ENCODE measurements around the gene FST. TPM values are rescaled to one million over a fixed set of nuclear protein-coding genes. Genes with fewer than 3 reads are reported as not detected.
A peak's percentile ranks its signal among the peaks of the same experiment; 100 is the strongest.

Gene FST, protein sequence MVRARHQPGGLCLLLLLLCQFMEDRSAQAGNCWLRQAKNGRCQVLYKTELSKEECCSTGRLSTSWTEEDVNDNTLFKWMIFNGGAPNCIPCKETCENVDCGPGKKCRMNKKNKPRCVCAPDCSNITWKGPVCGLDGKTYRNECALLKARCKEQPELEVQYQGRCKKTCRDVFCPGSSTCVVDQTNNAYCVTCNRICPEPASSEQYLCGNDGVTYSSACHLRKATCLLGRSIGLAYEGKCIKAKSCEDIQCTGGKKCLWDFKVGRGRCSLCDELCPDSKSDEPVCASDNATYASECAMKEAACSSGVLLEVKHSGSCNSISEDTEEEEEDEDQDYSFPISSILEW
- 58.7 TPM for total RNA-seq

DNA sequence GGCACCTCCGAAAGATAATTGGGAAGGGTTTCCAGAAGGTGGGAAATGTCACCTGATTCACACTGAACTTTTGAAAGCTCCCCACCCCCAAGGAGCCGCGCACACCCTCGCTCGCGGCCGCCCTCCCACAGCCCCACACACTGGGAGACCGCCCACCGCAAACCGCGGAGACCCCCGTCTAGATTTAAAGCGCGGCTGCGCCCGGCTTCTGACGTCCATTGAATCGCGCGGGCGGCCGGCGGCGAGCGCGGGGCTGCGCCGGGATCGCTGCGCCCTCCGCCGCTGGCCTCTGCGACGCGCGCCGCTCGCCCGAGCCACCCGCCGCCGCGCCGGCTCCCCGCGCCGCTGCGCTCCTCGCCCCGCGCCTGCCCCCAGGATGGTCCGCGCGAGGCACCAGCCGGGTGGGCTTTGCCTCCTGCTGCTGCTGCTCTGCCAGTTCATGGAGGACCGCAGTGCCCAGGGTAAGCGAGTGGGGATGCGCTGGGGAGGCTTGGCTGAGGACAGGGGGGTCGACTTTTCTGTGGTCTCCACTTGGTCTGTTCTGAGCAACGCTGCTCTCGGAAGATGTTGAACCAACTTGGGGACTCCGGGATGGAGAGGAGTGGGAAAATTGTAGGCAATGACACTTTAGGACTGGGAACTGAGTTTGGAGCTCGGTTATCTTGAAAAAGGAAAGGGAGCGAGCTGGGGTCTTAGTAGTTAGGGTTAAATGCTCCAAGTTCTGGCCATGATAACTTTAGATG, at the start of gene FST:
TSS of gene FST (plus strand) at position 214 of the 743 bp plus-strand sequence. CDS start at position 377, 163 bp downstream.
- no peak for DNase-seq

DNA sequence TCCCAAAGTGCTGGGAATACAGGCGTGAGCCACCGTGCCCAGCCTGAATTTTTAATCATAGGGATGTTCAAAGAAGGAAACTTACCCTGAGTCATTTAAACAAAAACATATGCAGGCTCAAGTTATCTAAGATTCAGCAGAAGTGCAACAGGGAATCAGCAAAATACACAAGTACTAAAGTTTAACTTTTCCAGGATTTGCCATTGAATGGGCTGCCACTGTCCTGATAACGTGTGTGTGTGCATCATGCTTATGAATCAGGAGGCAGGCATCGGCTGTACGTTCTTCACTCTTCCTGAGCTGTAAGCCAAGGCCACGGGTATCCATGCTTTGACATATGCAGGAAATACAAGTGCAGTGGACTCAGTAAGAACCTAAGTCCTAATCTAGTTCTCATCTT, 48.8 kb upstream of the FST start:
- no peak for DNase-seq

DNA sequence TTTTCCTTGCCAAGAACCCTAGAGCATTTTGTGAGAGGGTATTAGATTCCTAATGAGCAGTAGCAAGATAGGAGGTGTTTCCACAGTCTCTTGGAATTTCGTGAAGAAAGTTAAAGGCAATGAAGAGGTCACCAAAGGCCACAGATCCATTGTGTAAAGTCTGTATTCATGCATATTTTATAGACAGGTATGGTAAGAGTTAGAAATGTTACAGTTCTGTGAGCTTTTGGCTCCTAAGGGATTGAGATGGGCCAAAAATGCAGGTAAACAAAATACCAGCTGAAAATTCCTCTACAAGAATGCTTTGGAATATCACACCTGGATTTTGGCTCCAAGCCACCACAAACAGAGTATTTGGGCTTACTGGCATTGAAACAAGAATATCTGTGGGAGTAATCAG, 47.4 kb upstream of the FST start:
- DNase-seq, result no peak

DNA sequence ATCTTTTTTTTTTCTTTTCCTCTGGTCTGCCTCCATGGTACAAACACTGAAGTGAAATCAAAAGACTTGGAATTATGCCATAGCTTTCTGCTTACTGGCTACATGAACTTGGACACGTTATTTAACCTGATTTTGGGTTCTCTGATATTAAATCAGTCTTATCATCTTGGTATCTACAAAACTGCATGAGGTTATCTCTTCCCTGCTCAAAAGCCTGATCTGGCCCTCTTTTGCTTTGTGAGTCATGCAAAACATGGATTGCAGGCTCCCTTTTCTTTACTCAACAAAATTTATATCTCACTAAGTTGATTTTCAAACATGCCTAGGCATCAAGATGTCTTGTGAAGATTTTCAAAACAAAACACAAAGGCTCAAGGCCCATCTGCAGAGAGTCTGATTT, 45.9 kb upstream of the FST start:
- DNase-seq, result no peak

DNA sequence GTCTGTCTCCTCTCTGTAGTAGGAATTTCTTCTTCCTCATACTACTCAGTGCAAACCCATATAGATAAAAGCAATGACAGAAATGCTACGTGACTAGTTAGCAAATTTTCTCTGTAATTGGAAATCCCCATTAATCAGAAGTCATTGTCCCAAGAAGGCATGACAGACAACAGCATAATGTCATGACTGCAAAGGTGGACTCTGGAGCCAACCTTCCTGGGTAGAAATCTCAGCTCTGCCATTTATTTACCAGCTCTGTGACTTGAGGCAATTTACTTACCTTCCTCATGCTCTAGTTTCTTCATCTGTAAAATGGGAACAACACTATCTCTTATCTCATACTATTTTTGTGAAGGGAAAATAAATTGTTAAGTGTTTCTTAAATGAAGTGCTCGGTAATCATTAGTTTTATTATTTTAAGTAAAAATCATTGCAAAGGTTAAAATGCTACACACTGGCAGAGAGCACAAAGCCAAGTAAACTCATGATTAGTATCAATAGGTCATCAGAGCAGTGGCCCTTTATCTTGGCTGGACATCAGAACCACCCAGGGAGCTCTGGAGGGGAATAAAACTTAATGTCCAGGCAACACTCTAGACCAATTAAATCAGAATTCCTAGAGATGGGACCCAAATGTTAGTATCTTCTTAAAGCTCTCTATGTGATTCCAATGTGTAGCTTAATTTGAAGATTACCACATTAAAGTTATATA, 43.8 kb upstream of the FST start:
- DNase-seq, result no peak

DNA sequence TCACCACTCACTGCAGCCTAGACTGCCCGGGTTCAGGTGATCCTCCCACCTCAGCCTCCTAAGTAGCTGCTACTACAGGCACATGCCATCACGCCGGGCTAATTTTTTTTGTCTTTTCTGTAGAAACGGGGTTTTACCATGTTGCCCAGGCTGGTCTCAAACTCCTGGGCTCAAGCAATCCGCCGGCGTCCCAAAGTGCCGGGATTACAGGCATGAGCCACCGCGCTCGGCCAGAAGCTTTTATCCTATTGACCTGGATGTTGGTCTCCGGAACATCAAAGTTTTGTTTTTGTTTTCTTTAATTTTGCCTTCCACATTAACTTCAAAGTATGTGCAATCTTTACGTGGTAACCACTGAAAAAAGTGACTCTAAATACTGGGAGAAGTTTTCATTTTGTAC, 42.4 kb upstream of the FST start:
- no peak for DNase-seq

DNA sequence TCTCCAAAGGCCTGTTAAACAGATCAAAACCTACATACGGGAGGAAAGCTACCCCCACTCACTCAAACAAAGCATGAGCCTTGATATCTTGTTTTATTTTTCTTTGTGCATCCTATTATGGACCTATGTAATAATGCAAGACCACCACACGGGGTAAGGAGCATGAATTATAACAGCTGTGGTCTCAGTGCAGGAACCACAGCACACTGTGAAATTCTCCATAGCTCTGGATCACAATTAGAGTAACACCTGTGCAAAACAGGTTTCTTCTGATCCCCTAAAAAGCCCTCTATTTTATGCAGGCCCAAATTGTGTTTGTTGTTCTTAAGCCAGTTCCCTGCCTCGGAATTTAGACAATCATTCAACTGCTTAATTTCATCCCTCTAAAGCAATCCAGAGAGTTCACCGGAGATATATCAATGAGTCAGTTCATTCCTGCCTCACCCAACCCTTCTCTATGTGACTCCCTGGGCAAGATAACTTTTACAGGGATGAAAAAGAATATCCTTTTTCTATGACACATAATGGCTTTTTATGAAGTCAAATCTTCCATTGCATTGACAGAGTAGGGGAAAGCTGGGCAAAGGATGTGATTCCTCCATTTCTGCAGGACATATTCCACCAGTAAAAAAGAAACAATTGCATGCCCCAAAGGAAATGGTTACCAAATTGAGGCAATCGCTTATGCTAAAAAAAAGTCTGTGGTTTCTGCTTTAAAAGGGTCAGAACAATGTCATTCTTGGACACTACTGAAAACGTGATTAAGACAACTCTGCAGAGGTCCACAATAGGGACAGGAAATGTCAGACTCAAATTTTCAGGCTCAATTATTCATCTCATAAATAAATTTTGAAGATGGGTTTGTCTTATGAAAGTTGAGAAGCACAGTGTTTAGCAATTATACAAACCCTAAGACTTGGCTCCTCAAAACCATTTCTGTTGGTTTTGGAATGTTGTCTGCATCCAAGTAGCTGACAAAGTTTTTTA, 41.6 kb upstream of the FST start:
- DNase-seq, result no peak

DNA sequence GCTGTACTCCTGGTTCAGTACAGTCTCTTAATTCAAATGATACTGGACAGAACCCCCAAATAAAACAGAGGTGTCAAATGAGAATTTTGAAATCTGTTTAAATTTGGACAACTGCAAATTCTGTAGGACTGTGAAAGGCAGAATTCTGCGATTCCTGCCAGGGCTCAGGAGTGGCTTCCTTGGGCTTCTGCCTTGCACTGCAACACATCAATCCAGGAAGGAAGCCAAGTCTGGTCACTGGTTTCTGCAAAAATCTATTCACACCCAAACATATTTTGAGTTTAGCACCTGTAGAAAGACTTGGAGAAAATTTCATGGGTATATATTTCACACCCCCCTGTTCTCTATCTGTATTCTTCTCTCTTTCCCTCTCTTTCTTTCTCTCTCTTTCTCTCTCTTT, 37.5 kb upstream of the FST start:
- DNase-seq, result no peak

DNA sequence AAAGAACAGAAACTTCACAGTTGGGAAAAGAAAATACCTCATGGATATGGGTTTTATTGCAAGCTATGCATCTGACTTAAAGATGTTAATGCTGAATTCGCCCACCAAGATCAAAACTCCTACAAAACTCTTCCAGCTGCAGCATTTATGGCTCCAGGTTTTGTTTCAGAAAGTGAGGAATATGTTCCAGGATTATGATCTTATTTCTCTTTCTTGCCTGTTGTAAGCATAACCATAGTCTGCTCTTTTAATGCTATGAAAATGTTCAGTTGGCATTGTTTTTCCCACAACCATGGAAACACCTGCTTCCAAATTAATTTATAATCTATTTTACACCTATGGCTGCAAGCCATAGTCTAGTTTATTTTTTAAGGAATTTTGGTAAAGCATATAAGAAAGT, 34.9 kb upstream of the FST start:
- DNase-seq, result peak; percentile 74

DNA sequence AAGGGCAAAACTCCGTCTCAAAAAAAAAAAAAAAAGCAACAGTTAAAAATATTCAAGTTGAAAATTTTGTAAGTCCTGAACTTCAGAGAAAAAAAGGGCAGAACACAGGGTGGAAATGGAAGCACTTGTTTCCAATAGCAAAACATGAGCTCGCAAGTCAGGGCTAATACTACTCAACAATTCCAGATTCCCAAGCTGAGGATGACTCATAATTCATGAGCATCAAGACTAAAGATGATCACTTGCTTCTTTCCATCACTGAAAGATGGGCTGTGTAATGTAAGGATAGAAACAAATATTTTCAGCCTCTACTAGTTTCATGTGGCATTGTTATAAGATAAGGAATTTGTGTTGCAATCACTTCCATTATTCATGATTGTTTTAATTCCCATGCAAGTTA, 33.5 kb upstream of the FST start:
- DNase-seq, result no peak

DNA sequence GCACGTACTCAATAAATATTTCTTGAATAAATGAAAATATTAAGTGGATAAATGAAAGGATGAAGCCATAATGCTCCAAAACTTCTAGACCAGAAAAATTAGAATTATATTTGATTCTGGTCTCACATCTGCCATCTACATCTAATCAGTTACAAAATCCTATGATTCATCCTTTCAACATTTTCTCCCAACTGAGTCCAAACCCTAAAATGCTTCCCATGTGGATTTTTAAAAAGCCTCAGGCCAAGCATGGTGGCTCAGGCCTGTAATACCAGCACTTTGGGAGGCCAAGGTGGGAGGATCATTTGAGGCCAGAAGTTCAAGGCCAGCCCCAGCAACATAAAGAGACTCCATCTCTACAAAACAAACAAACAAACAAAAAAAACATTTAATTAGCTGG, 31.6 kb upstream of the FST start:
- no peak for DNase-seq

DNA sequence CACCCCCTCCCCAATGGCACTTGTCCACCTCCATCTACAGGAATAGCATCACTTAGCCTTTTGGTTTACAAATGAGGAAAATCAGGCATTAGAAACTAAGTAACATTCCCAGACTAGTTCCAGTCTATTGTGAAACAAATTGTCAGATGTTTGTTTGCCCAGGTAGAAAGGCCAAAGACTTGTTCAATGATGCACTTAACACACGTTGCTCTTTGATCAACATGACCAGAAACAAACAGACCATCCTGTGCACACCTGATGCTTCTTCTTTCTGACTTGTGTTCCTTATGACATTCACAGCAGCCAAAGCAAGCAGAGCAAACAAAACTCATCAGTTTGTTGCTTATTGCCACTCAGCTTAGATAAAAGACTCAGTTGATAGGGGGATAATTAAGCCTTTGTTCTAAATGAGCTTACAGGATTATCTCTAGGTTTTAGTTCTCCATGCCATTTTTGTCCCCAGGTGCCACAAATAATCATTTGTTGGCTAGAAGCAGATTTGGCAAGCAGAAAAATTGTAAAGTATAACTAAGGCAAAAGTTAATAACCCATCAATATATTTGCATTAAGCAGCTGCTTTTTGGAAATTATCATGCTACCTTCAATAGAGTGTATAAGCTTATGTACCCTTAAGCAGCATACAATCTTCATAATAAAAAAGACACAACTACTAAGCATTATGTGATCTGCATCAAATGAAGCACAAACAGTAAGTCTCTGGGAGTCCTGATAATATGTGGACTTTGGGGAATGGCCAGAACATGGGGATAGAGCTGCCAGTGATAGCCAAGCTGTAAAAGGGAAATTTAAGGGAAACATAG, 26.3 kb upstream of the FST start:
- no peak for DNase-seq

DNA sequence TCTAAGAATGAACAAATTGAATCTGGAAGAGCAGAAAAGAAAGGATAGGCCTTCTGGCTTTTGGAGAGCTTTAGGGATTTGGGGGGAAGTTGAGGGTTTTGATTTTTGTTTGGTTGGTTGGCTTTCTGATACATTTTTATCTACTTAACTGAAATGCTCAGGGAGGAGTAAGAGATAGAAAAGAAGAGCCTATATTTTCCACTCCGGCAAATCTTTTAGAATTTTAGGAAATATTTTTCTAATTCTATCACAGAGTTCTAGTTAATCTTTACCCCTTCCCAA, 25.8 kb upstream of the FST start:
- DNase-seq, result no peak

DNA sequence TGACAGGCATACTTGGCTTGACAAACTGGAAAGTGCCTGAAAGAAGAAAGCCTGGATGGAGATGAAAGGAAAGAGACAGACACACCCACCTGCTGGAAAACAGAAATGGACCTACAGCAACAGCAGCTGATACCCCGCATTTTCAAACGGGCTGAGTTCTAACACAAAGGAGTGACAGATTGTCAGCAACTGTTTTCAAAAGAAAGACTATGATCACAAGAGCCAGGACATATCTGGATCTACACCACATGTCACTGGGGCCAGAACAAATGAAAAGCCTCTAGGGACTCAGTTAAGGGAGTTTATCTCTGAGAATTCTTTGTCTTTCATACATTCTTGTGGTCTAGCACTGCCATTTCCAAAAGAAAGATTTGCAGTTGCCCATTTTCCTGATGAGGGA, 24.1 kb upstream of the FST start:
- DNase-seq, result no peak

DNA sequence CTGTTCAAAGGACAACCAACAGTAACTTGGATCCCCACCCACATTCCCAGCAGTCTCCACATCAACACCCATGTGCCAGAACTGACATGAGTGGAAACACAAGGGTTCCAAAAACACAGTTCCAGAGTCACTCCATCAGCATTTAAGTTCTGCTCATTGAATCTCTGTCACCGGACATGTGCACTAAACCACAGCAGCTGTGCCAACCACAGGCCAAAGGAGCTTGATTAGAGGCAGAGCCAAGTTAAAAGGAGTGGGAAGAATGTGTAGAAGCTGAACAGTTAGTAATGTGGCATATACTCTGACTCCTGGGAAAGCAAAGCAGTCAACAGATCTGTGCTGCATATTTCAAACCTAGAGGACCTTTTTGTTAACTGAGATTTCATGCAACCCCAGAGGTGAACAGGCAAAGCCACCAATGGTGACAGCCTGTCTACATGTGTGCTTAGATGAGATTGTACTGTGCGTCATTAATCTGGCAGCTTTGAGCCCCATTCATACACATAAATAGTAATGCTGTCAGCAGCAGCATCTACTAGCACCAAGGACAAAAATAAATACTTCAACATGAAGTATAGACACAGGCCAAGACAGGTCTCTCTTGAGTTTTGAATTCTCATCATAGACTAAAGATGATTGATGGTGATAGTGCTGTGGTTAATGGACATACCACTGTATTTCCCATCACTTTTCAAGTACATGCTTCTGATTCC, 16.4 kb upstream of the FST start:
- no peak for DNase-seq

DNA sequence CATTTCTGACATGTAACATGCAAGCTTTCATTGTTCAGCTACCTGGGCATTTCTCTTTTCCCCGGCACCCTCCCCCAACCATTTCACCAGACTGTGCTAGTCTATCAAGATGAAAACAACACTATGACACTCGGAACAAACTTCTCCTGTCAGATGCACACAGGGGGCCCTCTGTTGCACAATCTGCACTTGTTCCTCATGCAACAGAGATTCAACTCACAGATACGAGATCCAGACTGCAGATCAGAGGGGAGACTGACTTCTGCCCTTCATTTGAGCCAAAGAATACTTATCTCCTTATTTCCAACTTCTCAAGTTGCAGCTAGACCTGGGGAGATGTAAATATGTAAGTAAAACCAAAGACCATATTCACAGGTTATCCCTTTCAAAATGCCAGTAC, 15.7 kb upstream of the FST start:
- DNase-seq, result no peak

DNA sequence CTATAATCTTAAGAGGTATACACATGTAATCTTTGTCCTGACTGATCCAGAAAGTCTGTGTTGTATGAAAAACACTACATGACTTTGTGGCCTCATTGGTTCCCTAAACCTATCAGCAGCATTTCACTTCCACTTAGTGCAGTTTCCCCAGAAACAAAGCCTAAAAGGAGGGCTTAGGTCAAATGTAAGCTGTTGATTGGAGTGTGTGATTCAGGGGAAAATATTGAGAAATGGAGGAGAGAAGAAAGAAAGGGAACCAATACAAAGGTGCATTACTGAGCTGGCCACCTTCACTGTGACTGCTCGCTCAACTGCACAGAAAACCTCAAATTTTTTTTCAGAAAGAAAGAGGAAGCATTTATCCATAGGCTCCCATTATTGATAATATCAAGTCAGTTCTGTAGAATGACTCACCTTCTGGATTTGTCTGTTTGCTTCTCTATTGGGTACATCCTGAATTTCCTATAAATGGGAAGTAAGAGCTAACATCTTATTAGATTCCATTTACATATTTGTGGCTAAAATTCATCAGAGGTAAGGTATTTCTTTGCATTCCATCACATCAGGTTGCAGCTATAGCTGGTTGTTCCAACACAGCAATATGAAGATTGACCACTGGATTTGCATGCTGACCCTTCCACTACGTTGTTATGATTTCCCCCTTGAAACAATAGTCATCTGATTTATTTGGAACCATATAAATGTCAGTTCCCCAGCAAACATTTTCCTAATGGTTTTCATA, 10.3 kb upstream of the FST start:
- no peak for DNase-seq

DNA sequence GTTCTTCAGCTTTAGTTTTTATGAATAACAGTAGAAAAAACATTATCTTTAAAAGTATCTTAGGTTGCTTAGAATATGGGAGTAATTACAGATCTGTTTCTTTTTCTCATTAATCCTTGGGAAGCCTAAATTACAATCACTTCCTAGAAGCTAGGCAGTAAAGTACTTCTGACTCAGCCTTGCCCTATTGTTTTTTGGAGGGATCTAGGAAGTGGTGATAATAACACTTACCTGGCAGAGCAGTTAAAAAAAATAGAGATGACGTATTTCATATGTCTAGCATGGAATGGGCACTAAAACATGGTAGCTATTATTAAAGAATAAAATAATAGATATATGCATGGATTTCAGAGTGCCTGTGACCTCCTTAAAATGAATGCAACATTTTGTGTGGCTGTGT, 8.2 kb upstream of the FST start:
- DNase-seq, result no peak

DNA sequence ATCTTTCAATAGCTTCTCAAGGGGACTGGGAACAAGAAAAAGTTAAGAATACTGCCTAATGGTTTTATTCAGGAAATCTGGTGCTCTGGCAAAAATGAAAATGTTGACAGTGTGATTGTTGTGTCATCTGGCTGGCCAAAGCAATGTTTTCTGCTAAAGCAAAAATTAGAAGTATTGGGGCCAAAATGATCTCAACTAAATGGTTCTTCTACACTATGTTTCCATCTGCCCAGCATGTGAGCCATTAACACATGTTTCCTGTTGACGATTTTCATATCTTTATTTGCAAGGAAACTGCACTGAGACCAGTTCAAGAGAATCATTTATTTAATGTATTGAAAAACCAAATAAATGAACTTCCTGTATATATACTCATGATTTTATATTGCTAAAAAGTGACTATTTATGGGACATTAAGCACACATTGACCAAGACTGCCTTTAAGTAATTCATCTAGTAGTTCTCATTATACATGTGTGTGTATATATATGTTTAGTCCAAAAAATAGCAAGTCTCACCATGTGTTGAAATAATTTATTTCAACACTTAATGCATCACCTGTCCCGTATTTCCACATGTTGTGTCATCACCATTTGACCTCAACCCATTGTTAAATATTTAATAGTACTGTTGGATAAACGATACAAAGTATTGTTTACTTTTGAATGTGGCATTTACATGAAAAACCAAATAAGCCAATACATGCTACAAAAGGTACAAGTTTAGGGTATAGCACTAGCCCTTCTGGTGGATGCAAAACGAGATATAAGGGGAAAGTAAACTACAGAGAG, 7.5 kb upstream of the FST start:
- DNase-seq, result peak; percentile 70
